ENCODE data around the gene VMAC. TPM values are rescaled to one million over a fixed set of nuclear protein-coding genes. Genes with fewer than 3 reads are reported as not detected.

The VMAC gene
- total and polyA plus RNA-seq, 2 donors (not counting 1 experiment from before 2014, with no cell fraction given) = 27.1 to 27.2 TPM

- H3K4me2 ChIP-seq (replicated peaks; ENCODE audit: low read depth, low read length, poor library complexity, severe bottlenecking) = no peak overlapping the region
- ChIA-PET CTCF (no interaction called here), POLR2A (no interaction called here)
- intact Hi-C loops (cut with micrococcal nuclease) = no loop called here
- Mint-ChIP-seq H3K4me1 (no peaks in the 10 kb centered on the region), H3K9me3 (ENCODE audit: insufficient read depth) (no peaks in the 10 kb centered on the region), H3K27me3 (peaks cover 12% of the 10 kb centered on the region), H3K27ac (no peak overlapping the region), H3K4me3 (no peak overlapping the region)
- H4K20me1 ChIP-seq (ENCODE audit: control insufficient read depth, insufficient read depth, low read length, poor library complexity, severe bottlenecking) = no peaks in the 10 kb centered on the region
- no peaks in the 10 kb centered on the region for H3K36me3 ChIP-seq (replicated peaks in 1 of 2; ENCODE audit: control extremely low read depth in 1 of 2, control insufficient read depth in 1 of 2, extremely low read depth in 1 of 2, insufficient read depth in 2 of 2, low read length in 1 of 2)
- TF ChIP-seq CTCF (IDR thresholded peaks at IDR 0.05) (no peak), EZH2 (IDR thresholded peaks at IDR 0.05; ENCODE audit: borderline replicate concordance, insufficient read depth, low read depth, low read length, poor library complexity, severe bottlenecking) (no peak)
- H2AFZ ChIP-seq (ENCODE audit: insufficient read depth, low read depth, low read length, poor library complexity, severe bottlenecking) = no peak overlapping the region
- no peaks in the 10 kb centered on the region for H3K27me3 ChIP-seq (replicated peaks in 1 of 4; ENCODE audit: control extremely low read depth in 1 of 4, control insufficient read depth in 3 of 4, insufficient read depth in 4 of 4, low read length in 3 of 4)
- H3K9me3 ChIP-seq (ENCODE audit: control extremely low read depth in 1 of 3, control insufficient read depth in 2 of 3, insufficient read depth in 1 of 3, low read length in 2 of 3) = peaks cover 0 to 11% (median 0%) of the 10 kb centered on the region in 3 donors
- ATAC-seq (ENCODE audit: low read depth) = no peak
- H3K4me1 ChIP-seq (ENCODE audit: control insufficient read depth in 2 of 2, insufficient read depth in 2 of 2, low read length in 2 of 2) = no peaks in the 10 kb centered on the region
- no peak overlapping the region for H3K9ac ChIP-seq (ENCODE audit: low read length)
- no peak overlapping the region for H3K4me3 ChIP-seq (ENCODE audit: control extremely low read depth in 1 of 5, extremely low read depth in 1 of 5, insufficient read depth in 1 of 5, low read depth in 2 of 5, low read length in 4 of 5)
- WGBS (ENCODE audit: insufficient coverage) = 92% methylated on average over 16 of the region's 18 CpGs
- DNase-seq = no peak
- H3K79me2 ChIP-seq (ENCODE audit: control insufficient read depth, insufficient read depth, low read length) = no peaks in the 10 kb centered on the region
- no peak overlapping the region for H3K27ac ChIP-seq (ENCODE audit: low read length in 2 of 2)
These were observed 47.2 kb upstream of the VMAC start for GRCh38 chr19:5857203-5858081.

- H3K4me2 ChIP-seq (replicated peaks; ENCODE audit: low read depth, low read length, poor library complexity, severe bottlenecking) = no peak overlapping the region
- 81% methylated on average over 7 of the region's 11 CpGs for WGBS (ENCODE audit: insufficient coverage)
- H3K27ac ChIP-seq (ENCODE audit: low read length in 2 of 2) = no peak overlapping the region
- no peak overlapping the region for H3K9ac ChIP-seq (ENCODE audit: low read length)
- no peaks in the 10 kb centered on the region for H3K9me3 Mint-ChIP-seq (ENCODE audit: insufficient read depth)
- intact Hi-C loops (cut with micrococcal nuclease) = no loop called here
- ChIA-PET CTCF (no interaction called here), POLR2A (no interaction called here)
- TF ChIP-seq CTCF (IDR thresholded peaks at IDR 0.05) (no peak), EZH2 (IDR thresholded peaks at IDR 0.05; ENCODE audit: borderline replicate concordance, insufficient read depth, low read depth, low read length, poor library complexity, severe bottlenecking) (no peak)
- ATAC-seq (ENCODE audit: low read depth) (no peak), DNase-seq (no peak)
- H3K79me2 ChIP-seq (ENCODE audit: control insufficient read depth, insufficient read depth, low read length) = no peaks in the 10 kb centered on the region
- no peak overlapping the region for H3K4me3 ChIP-seq (ENCODE audit: control extremely low read depth in 1 of 5, extremely low read depth in 1 of 5, insufficient read depth in 1 of 5, low read depth in 2 of 5, low read length in 4 of 5)
- H3K9me3 ChIP-seq (ENCODE audit: control extremely low read depth in 1 of 3, control insufficient read depth in 2 of 3, insufficient read depth in 1 of 3, low read length in 2 of 3) = peaks cover 0 to 3% (median 0%) of the 10 kb centered on the region in 3 donors
- H3K4me3 Mint-ChIP-seq = no peak overlapping the region
- H3K36me3 ChIP-seq (replicated peaks in 1 of 2; ENCODE audit: control extremely low read depth in 1 of 2, control insufficient read depth in 1 of 2, extremely low read depth in 1 of 2, insufficient read depth in 2 of 2, low read length in 1 of 2) = no peaks in the 10 kb centered on the region
- H2AFZ ChIP-seq (ENCODE audit: insufficient read depth, low read depth, low read length, poor library complexity, severe bottlenecking) = no peak overlapping the region
- H3K4me1 Mint-ChIP-seq = no peaks in the 10 kb centered on the region
- H3K4me1 ChIP-seq (ENCODE audit: control insufficient read depth in 2 of 2, insufficient read depth in 2 of 2, low read length in 2 of 2) = no peaks in the 10 kb centered on the region
- no peak overlapping the region for H3K27ac Mint-ChIP-seq
- H3K27me3 Mint-ChIP-seq = peaks cover 16% of the 10 kb centered on the region
- H3K27me3 ChIP-seq (replicated peaks in 1 of 4; ENCODE audit: control extremely low read depth in 1 of 4, control insufficient read depth in 3 of 4, insufficient read depth in 4 of 4, low read length in 3 of 4) = peaks cover 0 to 4% (median 0%) of the 10 kb centered on the region in 4 experiments
- H4K20me1 ChIP-seq (ENCODE audit: control insufficient read depth, insufficient read depth, low read length, poor library complexity, severe bottlenecking) = no peaks in the 10 kb centered on the region
These were observed 41.5 kb upstream of the VMAC start for GRCh38 chr19:5863030-5863665.

Data from B cell (primary cell).